ENCODE measurements around the gene EME1. TPM values are rescaled to one million over a fixed set of nuclear protein-coding genes. Genes with fewer than 3 reads are reported as not detected.

EME1 gene
- total and polyA plus RNA-seq, 2 of the 13 experiments (the other 11 are each of a cell fraction or from before 2014, with no cell fraction given), result 20.7 to 24.6 TPM

- TF ChIP-seq FUBP1 (CRISPR knock-in tag; IDR thresholded peaks at IDR 0.05; ENCODE audit: borderline replicate concordance) (no peak), CREB1 (IDR thresholded peaks at IDR 0.05) (no peak), CREB1 (CRISPR knock-in tag; IDR thresholded peaks at IDR 0.05) (no peak), ZNF207 (IDR thresholded peaks at IDR 0.05; ENCODE audit: borderline replicate concordance) (no peak), CEBPB (IDR thresholded peaks at IDR 0.05; ENCODE audit: borderline replicate concordance, low read depth, low read length) (no peak), KAT7 (CRISPR knock-in tag; IDR thresholded peaks at IDR 0.05; ENCODE audit: borderline replicate concordance) (peak; percentile 74; the same call in 1 of the 2 replicates), STAG1 (CRISPR knock-in tag; IDR thresholded peaks at IDR 0.05) (no peak), CCAR2 (optimal IDR thresholded peaks at IDR 0.05; ENCODE audit: low read depth, low read length) (no peak), SRF (IDR thresholded peaks at IDR 0.05; ENCODE audit: low read depth, low read length) (no peak; the same call in 1 of the 2 replicates), U2AF2 (IDR thresholded peaks at IDR 0.05; ENCODE audit: low read depth, low read length) (no peak), HNF1B (CRISPR knock-in tag; IDR thresholded peaks at IDR 0.05) (peak; percentile 34; the same call in 1 of the 2 replicates), HOXD1 (CRISPR knock-in tag; IDR thresholded peaks at IDR 0.05) (no peak), HNRNPLL (IDR thresholded peaks at IDR 0.05; ENCODE audit: low read depth, low read length, poor library complexity, severe bottlenecking) (no peak), YEATS4 (CRISPR knock-in tag; IDR thresholded peaks at IDR 0.05; ENCODE audit: borderline replicate concordance) (no peak), NAIF1 (CRISPR knock-in tag; IDR thresholded peaks at IDR 0.05; ENCODE audit: borderline replicate concordance) (no peak), GPN1 (CRISPR knock-in tag; IDR thresholded peaks at IDR 0.05; ENCODE audit: borderline replicate concordance) (no peak), NCOA1 (CRISPR knock-in tag; IDR thresholded peaks at IDR 0.05) (no peak), TFDP2 (CRISPR knock-in tag; IDR thresholded peaks at IDR 0.05) (no peak), ZNF562 (CRISPR knock-in tag; IDR thresholded peaks at IDR 0.05; ENCODE audit: borderline replicate concordance) (no peak), ZBTB37 (CRISPR knock-in tag; IDR thresholded peaks at IDR 0.05) (no peak)
Measured at GRCh38 chr17:50426814-50427787, 54.1 kb downstream of the EME1 start (continued).
